Large intestine (tissue), 3 donors: Measurements from ENCODE around the gene TPO. TPM values are rescaled to one million over a fixed set of nuclear protein-coding genes. Genes with fewer than 3 reads are reported as not detected.

Experiments used
- DNase-seq, 2 donors: peaks; one replicate each; pipeline versions ENCODE4 v3.0.0 to v3.0.0-alpha.2; 2013
- H3K27ac ChIP-seq: one replicate; pipeline ENCODE4 v1.5.1; 2013; ENCODE audit warnings: low read length
- H3K27me3 ChIP-seq: 2 replicates; pipeline ENCODE4 v1.6.1; 2013; ENCODE audit warnings: low read length; ENCODE audit not compliant: control insufficient read depth, insufficient read depth
- H3K36me3 ChIP-seq: 2 replicates; pipeline ENCODE4 v1.6.1; 2013; ENCODE audit warnings: low read length; ENCODE audit not compliant: control insufficient read depth, insufficient read depth
- H3K4me1 ChIP-seq: one replicate; pipeline ENCODE4 v1.6.1; 2013; ENCODE audit warnings: low read length; ENCODE audit not compliant: control insufficient read depth, insufficient read depth
- H3K4me3 ChIP-seq: one replicate; pipeline ENCODE4 v1.5.1; 2013; ENCODE audit warnings: low read length
- H3K9me3 ChIP-seq: one replicate; pipeline ENCODE4 v1.6.1; 2013; ENCODE audit warnings: mild to moderate bottlenecking, low read depth, low read length, moderate library complexity; ENCODE audit not compliant: control insufficient read depth
- WGBS: methylation state at CpG from one replicate; pipeline ENCODE4 v1.1.5; 2013; ENCODE audit warnings: low lambda C conversion rate; ENCODE audit not compliant: insufficient coverage; 5-methylcytosine and 5-hydroxymethylcytosine counted together
- polyA plus RNA-seq: library from polyadenylated mRNA; unstranded; fragments of 120-200 nt; gene quantifications from one replicate; pipeline ENCODE4 v1.2.1, GENCODE V29; 2013

TPO gene
- polyA plus RNA-seq, 1 donor, result 0.30 TPM

GRCh38 chr2:1461507-1462390 lies 48.5 kb downstream of the TPO start:
- no peaks in the 10 kb centered on the region for H3K9me3 ChIP-seq
- no peaks in the 10 kb centered on the region for H3K36me3 ChIP-seq
- H3K27ac ChIP-seq, result no peak overlapping the region
- no peak overlapping the region for H3K4me3 ChIP-seq
- 40% methylated on average over 1 of the region's 28 CpGs for WGBS
- no peaks in the 10 kb centered on the region for H3K27me3 ChIP-seq
- DNase-seq, result no peak
- H3K4me1 ChIP-seq, result no peaks in the 10 kb centered on the region

GRCh38 chr2:1462994-1463393 lies 49.7 kb downstream of the TPO start:
- DNase-seq, result no peak
- Histone ChIP-seq H3K27ac (no peak overlapping the region), H3K4me3 (no peak overlapping the region), H3K27me3 (no peaks in the 10 kb centered on the region), H3K4me1 (no peaks in the 10 kb centered on the region), H3K9me3 (no peaks in the 10 kb centered on the region), H3K36me3 (no peaks in the 10 kb centered on the region)
- no CpG with 5 or more reads among the region's 4 CpGs for WGBS

GRCh38 chr2:1472350-1472749 lies 59.1 kb downstream of the TPO start:
- Histone ChIP-seq H3K4me1 (no peaks in the 10 kb centered on the region), H3K36me3 (no peaks in the 10 kb centered on the region), H3K27me3 (no peaks in the 10 kb centered on the region), H3K9me3 (peaks cover 13% of the 10 kb centered on the region), H3K4me3 (no peak overlapping the region), H3K27ac (no peak overlapping the region)
- WGBS, result 80% methylated on average over 1 of the region's 9 CpGs
- no peak for DNase-seq

- Histone ChIP-seq H3K4me3 (no peak overlapping the region), H3K27me3 (no peaks in the 10 kb centered on the region), H3K4me1 (no peaks in the 10 kb centered on the region), H3K36me3 (no peaks in the 10 kb centered on the region), H3K27ac (no peak overlapping the region), H3K9me3 (peaks cover 17% of the 10 kb centered on the region)
- WGBS, result no CpG with 5 or more reads among the region's 30 CpGs
- no peak for DNase-seq
These were observed 63.4 kb downstream of the TPO start for GRCh38 chr2:1476617-1477195.

GRCh38 chr2:1477196-1478040 lies 64.2 kb downstream of the TPO start:
- DNase-seq, result no peak

GRCh38 chr2:1478311-1479305 lies 65.3 kb downstream of the TPO start:
- no peaks in the 10 kb centered on the region for H3K36me3 ChIP-seq
- DNase-seq, result no peak

More at GRCh38 chr2:1477196-1478040, 64.2 kb downstream of the TPO start:
- peaks cover 17% of the 10 kb centered on the region for H3K9me3 ChIP-seq
- no peaks in the 10 kb centered on the region for H3K27me3 ChIP-seq
- H3K27ac ChIP-seq, result no peak overlapping the region
- H3K4me1 ChIP-seq, result no peaks in the 10 kb centered on the region
- no peak overlapping the region for H3K4me3 ChIP-seq
- no peaks in the 10 kb centered on the region for H3K36me3 ChIP-seq
- WGBS, result no CpG with 5 or more reads among the region's 76 CpGs

GRCh38 chr2:1479346-1479745 lies 66.1 kb downstream of the TPO start:
- 100% methylated on average over 1 of the region's 6 CpGs for WGBS
- H3K4me3 ChIP-seq, result no peak overlapping the region
- peaks cover 17% of the 10 kb centered on the region for H3K9me3 ChIP-seq
- H3K4me1 ChIP-seq, result no peaks in the 10 kb centered on the region
- H3K27me3 ChIP-seq, result no peaks in the 10 kb centered on the region
- no peak for DNase-seq
- H3K27ac ChIP-seq, result no peak overlapping the region
- H3K36me3 ChIP-seq, result no peaks in the 10 kb centered on the region

More at GRCh38 chr2:1478311-1479305, 65.3 kb downstream of the TPO start:
- Histone ChIP-seq H3K4me3 (no peak overlapping the region), H3K9me3 (peaks cover 17% of the 10 kb centered on the region), H3K27me3 (no peaks in the 10 kb centered on the region), H3K27ac (no peak overlapping the region), H3K4me1 (no peaks in the 10 kb centered on the region)
- no CpG with 5 or more reads among the region's 48 CpGs for WGBS

GRCh38 chr2:1480671-1481076 lies 67.4 kb downstream of the TPO start:
- H3K4me1 ChIP-seq, result no peaks in the 10 kb centered on the region
- no peak overlapping the region for H3K27ac ChIP-seq
- H3K36me3 ChIP-seq, result no peaks in the 10 kb centered on the region
- no peak overlapping the region for H3K4me3 ChIP-seq
- WGBS, result no CpG with 5 or more reads among the region's 13 CpGs
- no peaks in the 10 kb centered on the region for H3K27me3 ChIP-seq
- peaks cover 15% of the 10 kb centered on the region for H3K9me3 ChIP-seq
- no peak for DNase-seq

- Histone ChIP-seq H3K9me3 (peaks cover 9% of the 10 kb centered on the region), H3K4me3 (no peak overlapping the region), H3K36me3 (no peaks in the 10 kb centered on the region), H3K4me1 (no peaks in the 10 kb centered on the region), H3K27ac (no peak overlapping the region), H3K27me3 (no peaks in the 10 kb centered on the region)
- DNase-seq, result no peak
- WGBS, result no CpG with 5 or more reads among the region's 20 CpGs
These were observed 68.4 kb downstream of the TPO start for GRCh38 chr2:1481406-1482252.
